Gastroesophageal sphincter (tissue), 4 donors: ENCODE measurements around the gene SLC50A1. TPM values are rescaled to one million over a fixed set of nuclear protein-coding genes. Genes with fewer than 3 reads are reported as not detected.
"Not testable (repeated sequence)": the region's sequence is repeated elsewhere in the genome, so short reads cannot be mapped to it uniquely, and the experiment has no call there.

Source experiments
- ATAC-seq: fragments of 150-250 bp; one replicate; pipeline ENCODE4 v1.9.1; 2016; ENCODE audit warnings: mild to moderate bottlenecking, moderate library complexity
- H3K27ac ChIP-seq, 4 donors: fragments of 200-600 bp; sonication (generic) in 3 of 4; 1 replicate in 3 of 4; 2 replicates in 1 of 4; pipeline ENCODE4 v1.5.1; 2016 to 2019
- H3K27me3 ChIP-seq: fragments of 200-600 bp; sonication (generic); one replicate; pipeline ENCODE4 v1.5.1; 2019
- H3K36me3 ChIP-seq, 2 donors: fragments of 200-600 bp; sonication (generic); one replicate each; pipeline ENCODE4 v1.5.1; 2019; ENCODE audit warnings: control low read depth in 1 of 2
- H3K4me1 ChIP-seq, 3 donors: fragments of 200-600 bp; sonication (generic); 1 replicate in 2 of 3; 2 replicates in 1 of 3; pipeline ENCODE4 v1.5.1; 2016 to 2019; ENCODE audit warnings: control low read depth in 2 of 3
- H3K4me3 ChIP-seq, 2 donors: fragments of 200-600 bp; sonication (generic); one replicate each; pipeline ENCODE4 v1.5.1; 2019; ENCODE audit warnings: mild to moderate bottlenecking in 1 of 2, moderate library complexity in 1 of 2
- H3K9me3 ChIP-seq, 3 donors: fragments of 200-600 bp; sonication (generic); one replicate each; pipeline ENCODE4 v1.5.1; 2017 to 2019; ENCODE audit warnings: control low read depth in 2 of 3
- CTCF ChIP-seq, 4 experiments: fragments of 200-600 bp in 2 of 4; fragments of 450-650 bp in 2 of 4; sonication (generic) in 1 of 4; IDR thresholded peaks; one replicate each; pipeline ENCODE4 v1.5.1; 2017 to 2019; ENCODE audit warnings: antibody characterized with exemption in 4 of 4, mild to moderate bottlenecking in 2 of 4, moderate library complexity in 2 of 4
- EP300 ChIP-seq: sonication (generic); formaldehyde crosslinking; IDR thresholded peaks from one replicate; pipeline ENCODE4 v1.6.1; 2017; ENCODE audit warnings: antibody characterized with exemption, mild to moderate bottlenecking
- POLR2A ChIP-seq, 2 donors: fragments of 450-650 bp; IDR thresholded peaks; one replicate each; pipeline ENCODE4 v1.6.1; 2017; ENCODE audit warnings: antibody characterized with exemption in 2 of 2, mild to moderate bottlenecking in 2 of 2, moderate library complexity in 1 of 2
- POLR2AphosphoS5 ChIP-seq: sonication (generic); formaldehyde crosslinking; IDR thresholded peaks from one replicate; pipeline ENCODE4 v1.6.1; 2017; ENCODE audit warnings: antibody characterized with exemption
- WGBS, 2 donors: methylation state at CpG; one replicate each; pipeline ENCODE4 v1.1.5; 2018; ENCODE audit warnings: low coverage in 1 of 2; 5-methylcytosine and 5-hydroxymethylcytosine counted together
- total RNA-seq, 4 donors: library from RNA; depleted of rRNA; stranded (reverse); fragments of >200 nt; gene quantifications; one replicate each; pipeline ENCODE4 v1.1.0, GENCODE V29; 2016

Gene SLC50A1
- total RNA-seq, 4 donors from 2014 or later = 12.5 to 16.8 (median 13.9) TPM

- no peaks in the 10 kb centered on the region for H3K9me3 ChIP-seq
- no peak for ATAC-seq
These were observed 18.0 kb upstream of the SLC50A1 start for GRCh38 chr1:155117610-155118009.

DNA sequence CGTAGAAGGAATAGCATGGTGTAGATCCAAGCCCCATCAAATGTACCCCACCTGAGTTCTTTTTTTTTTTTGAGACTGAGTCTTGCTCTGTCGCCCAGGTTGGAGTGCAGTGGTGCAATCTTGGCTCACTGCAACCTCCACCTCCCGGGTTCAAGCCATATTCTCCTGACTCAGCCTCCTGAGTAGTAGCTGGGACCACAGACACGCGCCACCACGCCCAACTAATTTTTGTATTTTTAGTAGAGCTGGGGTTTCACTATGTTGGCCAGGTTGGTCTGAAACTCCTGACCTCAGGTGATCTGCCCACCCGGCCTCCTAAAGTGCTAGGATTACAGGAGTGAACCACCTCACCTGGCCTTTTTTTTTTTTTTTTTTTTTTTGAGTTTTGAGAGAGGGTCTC, 17.6 kb upstream of the SLC50A1 start:
- 69% methylated on average over 3 of the region's 7 CpGs; no CpG with 5 or more reads in 1 of the 2 donors for WGBS, 2 donors

More at GRCh38 chr1:155117610-155118009, 18.0 kb upstream of the SLC50A1 start:
- TF ChIP-seq EP300 (no peak), POLR2AphosphoS5 (no peak), CTCF (IDR thresholded peaks at IDR 0.05) (no peak), POLR2A (IDR thresholded peaks at IDR 0.05) (no peak)
- WGBS, 2 donors = 49% methylated on average over 3 of the region's 4 CpGs; no CpG with 5 or more reads in 1 of the 2 donors
- Histone ChIP-seq H3K4me1 (no peaks in the 10 kb centered on the region), H3K27me3 (peaks cover 6% of the 10 kb centered on the region), H3K36me3 (no peaks in the 10 kb centered on the region), H3K27ac (no peak overlapping the region), H3K4me3 (no peak overlapping the region)

GRCh38 chr1:155120253-155120652, 15.4 kb upstream of the SLC50A1 start:
- H3K4me1 ChIP-seq = peaks cover 0 to under 1% (median 0%) of the 10 kb centered on the region in 3 donors

More for the DNA sequence above, 17.6 kb upstream of the SLC50A1 start:
- not testable (repeated sequence) for H3K27me3 ChIP-seq, H3K4me1 ChIP-seq, ATAC-seq, H3K9me3 ChIP-seq, H3K36me3 ChIP-seq, H3K4me3 ChIP-seq, H3K27ac ChIP-seq

GRCh38 chr1:155121249-155121648, 14.4 kb upstream of the SLC50A1 start:
- no peak overlapping the region for H3K27ac ChIP-seq
- peaks cover 6% of the 10 kb centered on the region for H3K27me3 ChIP-seq
- no peaks in the 10 kb centered on the region for H3K9me3 ChIP-seq
- no peak for ATAC-seq
- TF ChIP-seq EP300 (no peak), POLR2AphosphoS5 (no peak), CTCF (IDR thresholded peaks at IDR 0.05) (no peak), POLR2A (IDR thresholded peaks at IDR 0.05) (no peak)
- no peaks in the 10 kb centered on the region for H3K36me3 ChIP-seq
- no peak overlapping the region for H3K4me3 ChIP-seq
- WGBS, 2 donors = 78 to 84% methylated on average over 1 to 2 of the region's 2 CpGs
- H3K4me1 ChIP-seq = peaks cover 0 to 10% (median 8%) of the 10 kb centered on the region in 3 donors

More at GRCh38 chr1:155120253-155120652, 15.4 kb upstream of the SLC50A1 start:
- 42% methylated on average over 4 of the region's 6 CpGs; no CpG with 5 or more reads in 1 of the 2 donors for WGBS, 2 donors
- H3K4me3 ChIP-seq = no peak overlapping the region
- no peak for ATAC-seq
- H3K9me3 ChIP-seq = no peaks in the 10 kb centered on the region
- H3K36me3 ChIP-seq = no peaks in the 10 kb centered on the region
- H3K27me3 ChIP-seq = peaks cover 6% of the 10 kb centered on the region
- TF ChIP-seq POLR2A (IDR thresholded peaks at IDR 0.05) = no peak
- no peak for TF ChIP-seq POLR2AphosphoS5
- no peak for TF ChIP-seq CTCF (IDR thresholded peaks at IDR 0.05)
- no peak for TF ChIP-seq EP300
- H3K27ac ChIP-seq = no peak overlapping the region

- no peak for ATAC-seq
- H3K27me3 ChIP-seq = peaks cover 6% of the 10 kb centered on the region
- no peak overlapping the region for H3K4me3 ChIP-seq
- no peak overlapping the region for H3K27ac ChIP-seq
- 63 to 73% methylated on average over 1 to 2 of the region's 2 CpGs for WGBS, 2 donors
- peaks cover 0 to 21% (median 17%) of the 10 kb centered on the region in 3 donors for H3K4me1 ChIP-seq
- H3K36me3 ChIP-seq = no peaks in the 10 kb centered on the region
- H3K9me3 ChIP-seq = no peaks in the 10 kb centered on the region
- TF ChIP-seq POLR2AphosphoS5 (no peak), CTCF (IDR thresholded peaks at IDR 0.05) (no peak), POLR2A (IDR thresholded peaks at IDR 0.05) (no peak), EP300 (no peak)
These were observed 13.3 kb upstream of the SLC50A1 start for GRCh38 chr1:155122308-155122707.
